ENCODE data around the gene ZNF687.

DNA sequence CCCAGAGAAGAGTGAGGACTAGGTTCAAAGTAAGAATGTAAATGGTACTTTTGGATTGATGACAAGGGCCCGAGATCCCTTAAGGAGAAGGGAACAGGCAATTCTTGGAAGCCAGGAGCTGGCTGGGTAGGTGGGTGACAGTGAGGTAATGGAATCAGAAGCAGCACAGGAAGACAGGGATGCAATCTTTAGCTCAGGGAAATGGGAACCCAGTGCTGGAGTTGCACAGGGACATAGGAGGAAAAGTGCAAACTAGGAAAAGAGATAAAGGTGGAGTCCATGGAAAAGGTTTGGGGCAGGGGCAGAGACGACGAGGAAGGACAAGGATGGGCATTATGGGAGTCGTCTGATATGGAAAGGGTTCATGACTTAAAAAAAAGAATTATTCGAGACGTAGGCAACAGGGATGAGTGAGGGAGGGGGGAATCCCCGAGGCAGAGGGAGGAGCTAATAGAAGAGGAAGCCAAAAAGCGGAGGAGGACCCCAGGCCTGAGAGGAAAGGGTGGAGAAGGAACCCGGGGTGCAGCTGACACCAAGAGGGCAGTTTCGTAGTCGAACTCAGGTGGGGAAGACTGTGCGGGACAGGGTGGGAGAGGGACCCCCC, 44.6 kb downstream of the ZNF687 start:
- no peak for TF ChIP-seq BHLHE40 (IDR thresholded peaks at IDR 0.05; ENCODE audit: borderline replicate concordance)
- TF ChIP-seq ARNT (IDR thresholded peaks at IDR 0.05): no peak
- TF ChIP-seq ELF4 (IDR thresholded peaks at IDR 0.05): no peak
- TF ChIP-seq TARDBP (IDR thresholded peaks at IDR 0.05): no peak
- TF ChIP-seq ZNF384 (IDR thresholded peaks at IDR 0.05): no peak
- TF ChIP-seq L3MBTL2 (conservative IDR thresholded peaks at IDR 0.05): no peak
- no peak for TF ChIP-seq SUZ12 (IDR thresholded peaks at IDR 0.05)
- TF ChIP-seq CTBP1 (IDR thresholded peaks at IDR 0.05; ENCODE audit: borderline replicate concordance): no peak
- TF ChIP-seq FOXK2 (IDR thresholded peaks at IDR 0.05): no peak
- TF ChIP-seq SP1 (IDR thresholded peaks at IDR 0.05): no peak

Data from HEK293T (cell line).